HG03280 (cell line): ENCODE data around the gene TRPM2.
"Not testable (repeated sequence)": the region's sequence is repeated elsewhere in the genome, so short reads cannot be mapped to it uniquely, and the experiment has no call there.

ENCODE experiments used
- ATAC-seq: cut with Tn5 transposase; IDR thresholded peaks from one replicate; pipeline ENCODE4 v1.9.1; 2021; ENCODE audit warnings: mild to moderate bottlenecking, moderate library complexity; ENCODE audit not compliant: unreplicated experiment

Gene TRPM2

DNA sequence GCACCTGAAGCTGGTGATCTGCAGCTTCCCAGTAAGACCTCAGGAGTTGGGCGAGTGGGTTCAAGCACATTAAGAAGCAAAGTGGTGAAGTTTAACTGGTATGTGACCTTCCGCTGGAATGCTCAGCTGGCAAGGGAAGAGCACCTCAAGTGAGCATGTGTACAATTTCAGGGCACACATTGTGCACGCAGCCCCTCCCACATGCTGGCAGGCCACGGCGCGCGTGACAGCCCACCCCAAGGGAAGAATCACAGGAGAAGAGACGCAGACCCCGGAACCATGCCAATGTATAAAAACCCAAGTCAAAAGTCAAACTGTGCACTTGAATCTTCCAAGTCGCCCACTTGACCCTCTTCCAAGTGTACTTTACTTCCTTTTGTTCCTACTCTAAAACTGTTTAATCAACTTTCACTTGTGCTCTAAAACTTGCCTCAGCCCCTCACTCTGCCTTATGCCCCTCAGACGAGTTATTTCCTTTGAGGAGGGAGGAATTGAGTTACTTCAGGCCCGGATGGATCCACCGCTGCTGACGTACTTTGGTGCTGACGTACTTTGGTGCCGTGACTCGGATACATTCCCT, 121.9 kb downstream of the TRPM2 start:
- ATAC-seq = no peak

GRCh38 chr21:44477131-44477530, 123.7 kb downstream of the TRPM2 start:
- no peak for ATAC-seq

- no peak for ATAC-seq
These were observed 124.3 kb downstream of the TRPM2 start for GRCh38 chr21:44477712-44478111.

DNA sequence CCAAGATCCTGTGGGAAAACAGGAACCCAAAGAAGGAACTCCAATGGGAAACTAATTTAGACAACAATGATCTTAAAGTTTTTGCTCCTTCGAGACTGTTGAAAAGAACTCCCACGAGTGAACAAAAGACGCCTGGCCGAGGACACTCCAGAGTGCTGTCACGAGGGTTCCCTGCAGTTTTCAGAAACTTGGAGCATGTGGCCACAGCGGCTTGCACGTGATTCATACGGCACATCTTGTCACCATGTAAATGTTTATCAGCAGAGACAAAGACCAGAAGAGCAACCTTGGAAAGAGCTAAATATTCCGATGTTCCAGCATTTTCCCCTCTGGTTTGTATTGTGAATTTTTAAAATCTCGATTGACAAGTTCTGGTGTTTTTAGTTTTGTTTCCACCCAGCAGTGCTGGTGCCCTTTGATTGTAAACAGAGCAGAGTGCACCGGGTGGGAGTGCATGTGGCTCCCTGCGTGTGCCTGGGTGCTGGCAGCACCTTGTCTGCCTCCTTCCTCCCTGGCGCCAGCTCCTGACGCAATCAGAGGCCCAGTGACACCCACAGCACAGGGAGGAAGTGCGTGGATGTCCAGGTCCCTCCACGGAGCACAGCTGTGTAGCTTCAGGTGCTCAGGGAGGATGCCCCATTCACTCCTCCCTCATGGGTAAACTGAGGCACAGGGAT, 124.8 kb downstream of the TRPM2 start:
- no peak for ATAC-seq

DNA sequence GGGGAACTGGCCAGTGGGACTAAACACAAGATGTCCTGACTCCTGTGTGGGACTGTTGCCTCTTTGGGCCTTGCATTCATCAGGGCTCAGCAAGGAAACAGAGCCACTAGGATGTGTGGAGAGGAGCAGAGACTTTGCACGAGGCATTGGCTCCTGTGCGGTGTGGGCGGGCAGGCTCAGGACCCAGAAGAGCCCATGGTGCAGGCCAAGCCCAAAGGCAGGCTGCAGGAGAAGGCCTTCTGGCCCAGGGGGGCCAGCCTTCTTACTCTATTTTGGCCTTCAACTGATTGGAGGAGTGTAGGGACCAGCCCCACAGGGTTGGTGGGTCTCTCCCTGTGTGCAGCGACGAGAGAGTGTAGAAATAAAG, 125.4 kb downstream of the TRPM2 start:
- ATAC-seq = no peak

- not testable (repeated sequence) for ATAC-seq
These were observed 126.3 kb downstream of the TRPM2 start for GRCh38 chr21:44479556-44480199.

- no peak for ATAC-seq
These were observed 127.0 kb downstream of the TRPM2 start for GRCh38 chr21:44480200-44481053.

- ATAC-seq = no peak
These were observed 129.3 kb downstream of the TRPM2 start for GRCh38 chr21:44482581-44483287.

GRCh38 chr21:44483288-44484237, 130.1 kb downstream of the TRPM2 start:
- no peak for ATAC-seq

- no peak for ATAC-seq
These were observed 131.3 kb downstream of the TRPM2 start for GRCh38 chr21:44484498-44485253.

GRCh38 chr21:44485254-44485793, 131.9 kb downstream of the TRPM2 start:
- no peak for ATAC-seq

GRCh38 chr21:44485796-44486195, 132.4 kb downstream of the TRPM2 start:
- ATAC-seq = no peak

DNA sequence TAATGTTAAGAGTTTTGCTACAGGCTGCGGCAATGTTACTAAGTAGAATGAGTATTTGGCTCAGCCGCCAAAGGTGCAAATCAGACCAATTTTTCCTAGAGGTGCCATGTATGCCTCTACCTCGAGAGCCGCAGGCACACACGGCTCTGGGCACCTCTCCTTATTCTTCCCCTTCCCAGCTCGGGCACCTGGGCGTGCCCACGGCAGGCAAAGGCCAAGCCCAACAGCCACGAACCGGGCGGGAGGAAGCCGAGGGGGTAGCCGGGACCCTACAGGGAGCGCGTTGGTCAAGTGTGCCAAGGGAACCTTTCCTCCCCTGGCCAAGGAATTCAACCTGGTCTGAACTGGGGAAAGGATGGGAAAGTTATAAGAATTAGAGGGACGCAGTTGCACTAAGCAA, 132.9 kb downstream of the TRPM2 start:
- ATAC-seq = no peak

DNA sequence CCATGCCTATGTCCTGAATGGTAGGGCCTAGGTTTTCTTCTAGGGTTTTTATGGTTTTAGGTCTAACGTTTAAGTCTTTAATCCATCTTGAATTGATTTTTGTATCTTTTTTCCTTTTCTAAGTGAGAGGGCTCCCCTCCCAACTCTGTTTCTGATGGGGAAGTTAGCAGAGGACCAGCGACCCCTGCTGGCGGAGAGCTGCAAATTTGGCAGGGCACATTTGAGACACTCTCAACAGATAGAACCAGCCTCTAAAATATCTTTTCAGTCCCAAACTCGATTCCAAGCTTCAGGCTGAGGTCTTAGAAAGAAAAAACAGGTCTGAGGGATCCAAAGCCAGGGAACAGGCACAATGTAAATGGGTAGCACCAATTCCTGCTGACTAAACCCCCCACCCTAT, 134.4 kb downstream of the TRPM2 start:
- ATAC-seq = no peak

- ATAC-seq = no peak
These were observed 136.5 kb downstream of the TRPM2 start for GRCh38 chr21:44489962-44490361.

- ATAC-seq = no peak
These were observed 137.0 kb downstream of the TRPM2 start for GRCh38 chr21:44490405-44490804.

DNA sequence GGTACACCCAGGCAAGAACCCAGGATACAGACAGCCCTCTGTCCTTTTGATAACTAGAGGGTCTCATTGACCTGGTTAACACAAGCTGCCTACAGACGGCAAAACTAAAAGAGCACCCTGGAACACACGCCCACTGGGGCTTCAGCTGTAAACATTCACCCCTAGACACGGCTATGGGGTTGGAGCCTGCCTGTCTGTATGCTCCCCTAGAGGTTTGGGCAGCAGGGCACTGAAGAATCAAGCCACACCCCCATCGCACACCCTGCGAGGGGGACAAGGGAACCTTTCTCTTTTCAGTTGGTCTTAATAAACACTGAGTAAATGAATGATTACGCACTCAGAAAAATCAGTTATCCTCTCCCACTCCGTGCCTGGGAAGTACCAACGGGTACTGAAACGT, 137.4 kb downstream of the TRPM2 start:
- no peak for ATAC-seq
